SU-DHL-6 (cell line): ENCODE measurements around the gene PLIN1.

Experiments
- H2AFZ ChIP-seq: fragments of 200-600 bp; sonication (generic); 2 replicates; pipeline ENCODE4 v1.6.1; 2014; ENCODE audit warnings: low read depth, mild to moderate bottlenecking, moderate library complexity, mixed read lengths, antibody characterized with exemption, low read length; ENCODE audit not compliant: severe bottlenecking
- H3F3A ChIP-seq: fragments of 200-600 bp; shearing (Covaris generic); 2 replicates; pipeline ENCODE4 v1.6.0; 2016; ENCODE audit warnings: antibody characterized with exemption, mild to moderate bottlenecking; ENCODE audit not compliant: insufficient read depth
- H3K27ac ChIP-seq: fragments of 200-600 bp; sonication (generic); 2 replicates; pipeline ENCODE4 v1.5.1; 2016; ENCODE audit warnings: low read depth, mild to moderate bottlenecking, low read length, moderate library complexity, mixed read lengths
- H3K27me3 ChIP-seq: fragments of 200-600 bp; sonication (generic), shearing (Covaris generic); 2 replicates; pipeline ENCODE4 v1.6.0; 2014; ENCODE audit warnings: mild to moderate bottlenecking, low read length
- H3K36me3 ChIP-seq: fragments of 200-600 bp; sonication (generic); 2 replicates; pipeline ENCODE4 v1.6.1; 2014; ENCODE audit warnings: mild to moderate bottlenecking, low read length, mixed read lengths
- H3K4me2 ChIP-seq: fragments of 300-600, 200-600 bp; shearing (Covaris generic), sonication (generic); 2 replicates; pipeline ENCODE4 v1.6.0; 2014; ENCODE audit warnings: low read length, low read depth, mild to moderate bottlenecking; ENCODE audit not compliant: poor library complexity, severe bottlenecking
- H3K4me3 ChIP-seq: fragments of 200-600 bp; sonication (generic); 2 replicates; pipeline ENCODE4 v1.5.1; 2014; ENCODE audit warnings: antibody characterized with exemption, low read length, mild to moderate bottlenecking, mixed read lengths; ENCODE audit not compliant: insufficient read depth, poor library complexity, severe bottlenecking
- H3K79me2 ChIP-seq: fragments of 200-600 bp; sonication (generic); 2 replicates; pipeline ENCODE4 v1.6.1; 2014; ENCODE audit warnings: mild to moderate bottlenecking, low read length, moderate library complexity; ENCODE audit not compliant: insufficient read depth
- H3K9ac ChIP-seq: fragments of 200-600 bp; sonication (generic); 2 replicates; pipeline ENCODE4 v1.7.0; 2014; ENCODE audit warnings: mild to moderate bottlenecking, low read length
- H3K9me2 ChIP-seq: fragments of 200-600 bp; sonication (generic); replicated peaks from 2 replicates; pipeline ENCODE4 v1.6.1; 2014; ENCODE audit warnings: low read length; ENCODE audit not compliant: insufficient read depth
- H3K9me3 ChIP-seq: fragments of 200-600 bp; sonication (generic); 2 replicates; pipeline ENCODE4 v1.6.1; 2014; ENCODE audit warnings: low read length, mixed read lengths; ENCODE audit not compliant: insufficient read depth
- H4K20me1 ChIP-seq: fragments of 200-600 bp; sonication (generic); 2 replicates; pipeline ENCODE4 v1.6.1; 2014; ENCODE audit warnings: low read depth, mild to moderate bottlenecking, antibody characterized with exemption, low read length, moderate library complexity, mixed read lengths
- CTCF ChIP-seq: fragments of 200-600 bp; sonication (generic); IDR thresholded peaks from one replicate; pipeline ENCODE4 v1.5.1; 2017; ENCODE audit warnings: antibody characterized with exemption, mild to moderate bottlenecking, low read length, moderate library complexity; ENCODE audit not compliant: insufficient read depth, poor library complexity, severe bottlenecking
- EZH2phosphoT487 ChIP-seq: fragments of 200-600 bp; sonication (generic), shearing (Covaris generic); conservative IDR thresholded peaks from 2 replicates; pipeline ENCODE4 v1.6.1; 2018; ENCODE audit warnings: mild to moderate bottlenecking, antibody characterized with exemption, low read length, moderate library complexity, mixed read lengths

The PLIN1 gene

GRCh38 chr15:89649013-89649625 lies 30.0 kb downstream of the PLIN1 start:
- no peaks in the 10 kb centered on the region for H3K36me3 ChIP-seq
- H3K9me2 ChIP-seq: no peaks in the 10 kb centered on the region
- TF ChIP-seq CTCF (no peak), EZH2phosphoT487 (no peak)
- no peaks in the 10 kb centered on the region for H3K9me3 ChIP-seq
- H3K4me3 ChIP-seq: no peak overlapping the region
- no peaks in the 10 kb centered on the region for H4K20me1 ChIP-seq
- no peaks in the 10 kb centered on the region for H3F3A ChIP-seq
- H3K4me2 ChIP-seq: no peak overlapping the region
- H2AFZ ChIP-seq: no peak overlapping the region
- H3K27me3 ChIP-seq: no peaks in the 10 kb centered on the region
- no peak overlapping the region for H3K27ac ChIP-seq
- H3K9ac ChIP-seq: no peak overlapping the region
- H3K79me2 ChIP-seq: no peaks in the 10 kb centered on the region

DNA sequence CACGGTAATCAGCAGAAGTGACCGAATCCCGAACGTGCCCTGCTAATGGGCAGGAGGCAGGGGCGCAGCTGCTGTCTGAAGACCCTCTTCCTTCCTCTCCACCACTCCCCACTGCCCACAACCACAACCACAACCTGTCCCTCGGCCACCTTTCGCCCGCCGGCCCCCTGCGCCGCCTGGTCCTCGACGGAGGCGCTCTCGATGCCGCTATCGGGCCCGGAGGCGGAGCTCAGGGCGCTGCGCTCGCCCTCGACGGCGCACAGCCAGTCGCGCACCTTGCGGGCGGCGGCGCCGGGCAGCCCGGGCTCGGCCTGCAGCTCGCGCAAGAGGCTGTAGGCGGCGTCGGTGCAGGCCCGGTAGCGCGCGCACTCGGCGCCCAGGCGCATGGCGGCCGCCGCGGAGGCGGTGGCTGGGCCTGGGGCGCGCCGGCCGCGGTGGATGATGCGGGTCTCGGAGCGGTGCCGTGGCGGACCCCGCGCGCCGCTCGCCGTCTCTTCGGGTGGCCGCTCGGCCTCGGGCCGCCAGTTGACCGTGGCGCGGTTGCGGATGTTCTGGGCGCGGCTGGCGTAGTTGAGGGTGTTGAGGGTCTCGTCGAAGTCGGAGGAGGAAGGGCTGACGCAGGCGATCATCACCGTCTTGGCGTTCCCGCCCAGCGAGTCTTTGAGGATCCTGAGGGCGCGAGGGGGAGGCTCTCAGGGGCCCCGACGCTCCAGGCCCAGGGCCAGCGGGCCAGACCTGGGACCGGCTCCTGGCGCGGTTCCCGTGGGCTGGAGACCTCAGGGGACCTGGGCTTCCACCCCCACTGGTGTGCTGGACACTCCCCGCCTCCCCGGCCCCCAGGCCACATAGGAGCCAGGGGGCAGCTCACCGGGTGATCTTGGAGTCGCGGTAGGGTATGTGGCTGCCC lies 30.8 kb downstream of the PLIN1 start:
- Histone ChIP-seq H3K36me3 (no peaks in the 10 kb centered on the region), H4K20me1 (no peaks in the 10 kb centered on the region), H3K9me3 (no peaks in the 10 kb centered on the region), H3K27me3 (no peaks in the 10 kb centered on the region), H3K4me2 (no peak overlapping the region), H3F3A (no peaks in the 10 kb centered on the region), H3K4me3 (no peak overlapping the region), H2AFZ (no peak overlapping the region), H3K27ac (no peak overlapping the region), H3K9me2 (no peaks in the 10 kb centered on the region), H3K79me2 (no peaks in the 10 kb centered on the region), H3K9ac (no peak overlapping the region)
- TF ChIP-seq CTCF (no peak), EZH2phosphoT487 (no peak)

GRCh38 chr15:89647191-89647851 lies 31.8 kb downstream of the PLIN1 start:
- Histone ChIP-seq H3K27me3 (no peaks in the 10 kb centered on the region), H4K20me1 (no peaks in the 10 kb centered on the region), H2AFZ (no peak overlapping the region), H3F3A (no peaks in the 10 kb centered on the region), H3K4me3 (no peak overlapping the region), H3K4me2 (no peak overlapping the region), H3K36me3 (no peaks in the 10 kb centered on the region), H3K27ac (no peak overlapping the region), H3K9me3 (no peaks in the 10 kb centered on the region), H3K9ac (no peak overlapping the region), H3K9me2 (no peaks in the 10 kb centered on the region), H3K79me2 (no peaks in the 10 kb centered on the region)
- TF ChIP-seq EZH2phosphoT487: no peak
- TF ChIP-seq CTCF: peak; percentile 84
